T-helper 1 cell treated with Interleukin-12 subunit alpha and Interleukin-12 subunit beta and Interleukin-4 antibody, amounts not matched to agents 30 ng/mL and 1 ng/mL, for 36 hours (primary cell): Measurements from ENCODE around the gene PER3. TPM values are rescaled to one million over a fixed set of nuclear protein-coding genes. Genes with fewer than 3 reads are reported as not detected.
"Not testable (repeated sequence)": the region's sequence is repeated elsewhere in the genome, so short reads cannot be mapped to it uniquely, and the experiment has no call there.

Source experiments
- intact Hi-C: fragments of 100-400 bp; cut with micrococcal nuclease; formaldehyde crosslinking; loops from one replicate; pipeline ENCODE4 v1.15.1; 2024
- total RNA-seq: library from RNA; stranded (reverse); gene quantifications from 2 replicates; pipeline ENCODE4 v1.2.3, GENCODE V29; 2022

Gene PER3
- total RNA-seq, 1 donor from 2014 or later, result 3.8 TPM

GRCh38 chr1:7777591-7777990 is 6.5 kb upstream of the PER3 start:
- intact Hi-C loops, result no loop called here

DNA sequence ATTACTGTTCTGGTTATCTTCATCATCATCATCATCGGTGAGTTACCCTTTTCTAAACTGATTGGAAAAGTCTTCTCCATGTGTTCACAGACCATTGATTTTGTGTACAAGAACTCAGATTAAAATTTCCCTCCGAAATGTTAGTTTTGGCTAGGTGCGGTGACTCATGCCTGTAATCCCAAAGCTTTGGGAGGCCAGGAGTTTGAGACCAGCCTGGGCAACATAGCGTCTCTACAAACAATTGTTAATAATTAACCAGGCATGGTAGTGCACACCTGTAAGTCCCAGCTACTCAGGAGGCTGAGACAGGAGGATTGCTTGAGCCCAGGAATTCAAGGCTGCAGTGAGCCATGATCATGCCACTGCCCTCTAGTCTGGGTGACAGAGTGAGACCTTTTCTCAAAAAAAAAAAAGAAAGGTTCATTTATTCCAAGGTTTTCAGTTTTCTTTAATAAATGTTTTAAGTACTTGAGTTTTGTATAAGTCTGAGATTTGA is 5.9 kb upstream of the PER3 start:
- intact Hi-C loops, result no loop called here

DNA sequence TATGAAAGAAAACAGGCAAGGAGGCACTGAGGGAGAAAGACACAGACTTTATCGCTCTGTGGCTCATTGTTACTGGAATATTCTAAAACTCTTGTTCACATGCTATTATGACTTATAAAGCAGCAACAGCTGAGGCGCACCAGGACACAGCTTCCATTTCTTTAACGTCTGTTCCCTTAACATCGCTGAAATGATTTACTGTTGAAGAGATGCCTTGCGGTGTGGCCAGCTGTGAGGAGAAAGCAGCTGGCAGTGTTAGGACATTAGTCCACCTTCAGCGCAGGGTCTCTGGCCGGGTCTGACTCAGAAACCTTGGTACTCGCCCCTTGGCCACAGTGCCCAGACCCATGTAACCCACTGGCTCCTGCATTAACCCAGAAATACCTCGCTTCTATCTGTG is 3.1 kb upstream of the PER3 start:
- intact Hi-C loops, result loop anchor here (10.0 kb wide), 1 partner anchor 1786 kb away; the partner anchor contains the start of gene NPHP4

DNA sequence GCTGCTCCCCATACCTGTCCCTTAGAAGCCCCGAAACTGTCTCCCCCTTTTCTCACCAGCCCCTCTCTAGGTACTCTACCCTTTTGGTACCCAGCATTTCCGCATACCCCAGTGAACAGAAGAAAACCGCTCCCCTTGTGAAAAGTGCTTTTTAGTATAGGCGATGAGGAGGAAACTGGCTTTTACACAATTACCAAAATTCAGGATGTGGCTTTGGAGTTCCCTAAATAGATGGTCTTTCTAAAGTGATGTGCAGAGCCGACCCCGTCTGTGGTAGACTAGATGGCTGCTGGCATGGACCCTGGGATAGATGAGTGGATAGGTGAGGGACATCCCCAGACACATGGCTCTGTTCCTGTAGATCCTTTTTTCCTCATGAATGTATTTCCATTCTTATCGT is 2.6 kb upstream of the PER3 start:
- intact Hi-C loops, result loop anchor here (10.0 kb wide), 1 partner anchor 1787 kb away; the partner anchor contains the start of gene NPHP4

- intact Hi-C loops, result loop anchor here (2.0 to 10.0 kb wide), 2 partner anchors 997 to 1787 kb away; partner anchors contain the start of genes CAMTA1 and NPHP4
These were observed 2.1 kb upstream of the PER3 start for GRCh38 chr1:7781923-7782495.

DNA sequence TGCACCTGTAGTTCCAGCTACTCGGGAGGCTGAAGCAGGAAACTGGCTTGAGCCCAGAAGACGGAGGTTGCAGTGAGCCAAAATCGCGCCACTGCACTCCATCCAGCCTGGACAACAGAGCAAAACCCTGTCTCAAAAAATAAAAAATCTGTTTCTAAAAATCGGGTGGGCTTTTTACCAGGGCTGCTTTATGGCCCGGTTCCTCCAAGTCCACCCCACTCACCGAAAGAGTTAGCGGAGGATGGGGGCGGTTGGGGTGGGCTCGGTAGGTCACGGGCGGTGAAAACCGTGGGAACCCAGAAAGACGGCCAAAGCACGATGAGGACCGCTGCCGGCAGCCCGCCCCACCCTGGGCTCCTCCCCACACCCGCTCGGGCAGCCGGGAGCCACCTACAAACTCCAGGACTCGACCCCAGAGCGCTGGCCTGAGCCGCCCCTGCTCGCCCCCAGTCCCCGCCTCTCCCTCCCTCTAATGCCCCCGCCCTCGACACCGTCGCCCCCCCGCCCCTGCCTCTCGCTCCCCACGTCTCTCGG is 846 bp upstream of the PER3 start:
- intact Hi-C loops, result loop anchor here (1.0 to 10.0 kb wide), 5 partner anchors 12 to 1788 kb away; partner anchors contain the start of genes CAMTA1, NPHP4 and VAMP3

DNA sequence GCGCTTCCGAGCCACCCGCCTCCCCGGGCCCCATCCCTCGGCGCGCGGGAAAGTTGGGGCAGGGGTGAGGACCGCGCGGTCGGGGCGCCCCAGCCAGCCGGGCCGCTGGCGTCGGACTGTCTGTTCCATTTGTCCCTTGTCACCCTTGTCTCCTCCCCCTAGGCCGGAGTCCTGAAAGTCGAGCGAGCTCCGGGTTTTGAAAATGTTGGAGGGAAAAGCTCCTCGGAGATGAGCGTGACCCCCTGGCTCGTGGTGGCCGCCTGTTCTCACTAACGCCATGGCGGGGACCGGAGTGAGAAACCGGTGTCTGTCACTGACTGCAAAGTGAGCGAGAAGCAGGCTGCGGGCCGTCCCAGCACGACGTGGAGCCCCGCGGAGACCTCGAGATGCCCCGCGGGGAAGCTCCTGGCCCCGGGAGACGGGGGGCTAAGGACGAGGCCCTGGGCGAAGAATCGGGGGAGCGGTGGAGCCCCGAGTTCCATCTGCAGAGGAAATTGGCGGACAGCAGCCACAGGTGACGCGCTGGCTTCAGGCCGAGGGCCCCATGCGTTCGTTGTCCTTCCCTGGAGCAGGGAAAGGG is 491 bp downstream of the PER3 start:
- intact Hi-C loops, result loop anchor here (1.0 to 10.0 kb wide), 2 partner anchors 177 to 1790 kb away; partner anchors contain the start of genes NPHP4 and PARK7

DNA sequence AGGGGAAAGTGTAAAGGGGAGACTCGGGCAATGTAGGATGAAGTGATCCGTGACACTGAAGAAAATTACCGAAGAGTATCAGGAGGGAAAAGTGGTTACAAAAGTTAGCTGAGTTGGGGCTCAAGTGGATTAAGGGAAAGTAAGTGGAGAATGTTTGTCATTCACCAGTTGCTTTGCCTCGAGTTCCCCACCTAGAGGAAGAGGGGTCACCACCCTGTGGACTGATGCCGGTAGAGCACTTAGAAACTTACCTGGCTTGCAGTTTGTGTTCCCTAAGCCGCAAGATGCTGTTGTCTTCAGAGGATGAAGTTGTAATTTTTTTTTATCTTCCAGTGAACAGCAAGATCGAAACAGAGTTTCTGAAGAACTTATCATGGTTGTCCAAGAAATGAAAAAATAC is 1.0 kb downstream of the PER3 start:
- intact Hi-C loops, result loop anchor here (10.0 kb wide), 1 partner anchor 1790 kb away; the partner anchor contains the start of gene NPHP4

DNA sequence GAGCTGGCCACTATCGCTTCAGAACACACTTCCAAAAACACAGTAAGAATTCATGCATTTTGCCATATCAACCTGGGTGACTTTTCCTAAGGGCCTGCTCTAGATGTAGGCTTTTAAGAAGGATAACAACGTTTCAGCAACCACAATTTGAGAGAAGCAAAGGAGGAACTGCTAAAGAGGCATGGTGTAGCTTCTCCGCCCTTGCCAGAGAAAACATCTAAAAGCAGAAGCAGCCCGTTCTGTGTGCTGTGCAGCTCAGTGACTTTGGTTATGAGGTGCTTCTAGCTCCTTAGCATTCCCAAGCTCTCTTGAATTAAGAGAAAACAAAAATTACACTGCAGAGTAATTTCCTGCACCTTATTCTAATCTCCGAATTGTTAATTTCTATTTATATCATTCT is 2.7 kb downstream of the PER3 start:
- intact Hi-C loops, result loop anchor here (10.0 kb wide), 1 partner anchor 1792 kb away; the partner anchor contains the start of gene NPHP4

DNA sequence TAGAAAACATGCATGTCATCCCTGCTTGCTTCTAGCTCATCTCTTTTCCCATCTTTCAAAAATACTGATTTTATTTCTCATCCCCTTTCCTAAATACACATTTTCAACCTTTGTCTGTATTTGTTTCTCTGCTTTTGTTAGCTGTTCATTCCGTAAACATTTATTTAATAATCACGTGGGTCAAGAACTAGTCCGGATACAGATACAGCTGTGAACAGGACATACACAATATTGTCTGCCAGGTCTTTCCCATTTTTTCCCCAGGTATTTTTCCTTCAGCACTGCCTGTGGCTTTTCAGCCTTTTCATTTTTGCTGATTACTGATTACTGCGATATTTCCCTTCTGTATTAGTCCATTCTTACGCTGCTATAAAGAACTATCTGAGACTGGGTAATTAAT is 5.7 kb downstream of the PER3 start:
- intact Hi-C loops, result loop anchor here (10.0 kb wide), 1 partner anchor 1795 kb away; the partner anchor contains the start of gene NPHP4

- intact Hi-C loops, result not testable (repeated sequence)
These were observed 6.9 kb downstream of the PER3 start for GRCh38 chr1:7791027-7791426.

DNA sequence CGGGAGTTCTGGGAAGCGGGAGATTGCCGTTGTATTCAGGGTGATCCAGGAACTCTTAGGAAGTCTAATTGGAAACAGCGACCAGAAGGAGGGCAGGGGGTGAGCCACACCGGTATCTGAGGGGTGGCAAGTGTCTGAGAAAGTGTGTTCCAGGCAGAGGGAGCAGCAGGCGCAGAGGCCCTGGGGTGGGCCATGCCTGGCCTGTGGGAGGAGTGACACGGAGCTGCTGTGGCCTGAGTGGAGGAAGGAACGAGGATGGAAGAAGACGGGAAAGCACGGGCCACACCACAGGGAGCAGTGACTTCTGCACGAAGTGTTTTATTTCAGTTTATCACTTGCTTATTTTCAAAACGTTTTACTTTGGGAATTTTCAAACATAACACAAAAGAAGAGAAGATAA is 11.3 kb downstream of the PER3 start:
- intact Hi-C loops, result no loop called here

GRCh38 chr1:7805460-7805859 is 21.4 kb downstream of the PER3 start:
- intact Hi-C loops, result no loop called here

- intact Hi-C loops, result loop anchor here (1.0 kb wide), 1 partner anchor 94 kb away; no protein-coding TSS in a partner anchor
These were observed 24.3 kb downstream of the PER3 start for GRCh38 chr1:7808253-7808844.

- intact Hi-C loops, result no loop called here
These were observed 25.7 kb downstream of the PER3 start for GRCh38 chr1:7809742-7810141.

DNA sequence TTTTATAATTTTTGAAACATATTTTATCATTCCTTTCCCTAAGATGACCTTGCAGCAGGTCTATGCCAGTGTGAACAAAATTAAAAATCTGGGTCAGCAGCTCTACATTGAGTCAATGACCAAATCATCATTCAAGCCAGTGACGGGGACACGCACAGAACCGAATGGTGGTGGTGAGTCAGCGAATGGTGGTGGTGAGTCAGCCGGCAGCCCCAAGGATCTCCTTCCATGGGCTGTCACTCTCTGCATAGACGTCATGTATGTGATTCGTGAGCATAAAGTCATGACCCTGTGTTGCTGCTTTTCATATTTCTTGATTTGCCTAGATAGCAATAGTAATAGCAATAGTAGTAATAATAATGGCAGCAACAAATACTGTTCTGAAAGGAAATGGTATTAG is 26.3 kb downstream of the PER3 start:
- intact Hi-C loops, result no loop called here

DNA sequence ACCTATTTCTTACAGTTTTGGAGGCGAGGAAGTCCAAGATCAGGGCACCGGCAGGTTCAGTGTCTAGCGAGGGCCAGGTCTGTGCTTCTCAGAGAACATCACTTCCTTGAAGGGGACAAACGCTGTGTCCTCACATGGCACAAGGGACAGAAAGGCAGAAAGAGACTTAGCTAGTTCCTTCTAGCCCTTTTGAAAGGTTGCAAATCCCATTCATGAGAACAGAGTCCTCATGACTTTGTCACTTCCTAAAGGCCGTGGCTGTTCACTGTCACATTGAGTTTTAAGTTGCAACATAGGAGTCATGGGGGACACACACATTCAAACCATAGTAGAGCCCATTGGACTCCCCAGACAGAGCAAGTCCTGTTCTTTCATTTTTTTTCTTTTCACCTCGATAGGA is 27.4 kb downstream of the PER3 start:
- intact Hi-C loops, result no loop called here

- intact Hi-C loops, result no loop called here
These were observed 29.7 kb downstream of the PER3 start for GRCh38 chr1:7813677-7814373.

- intact Hi-C loops, result no loop called here
These were observed 37.2 kb downstream of the PER3 start for GRCh38 chr1:7821282-7821681.

DNA sequence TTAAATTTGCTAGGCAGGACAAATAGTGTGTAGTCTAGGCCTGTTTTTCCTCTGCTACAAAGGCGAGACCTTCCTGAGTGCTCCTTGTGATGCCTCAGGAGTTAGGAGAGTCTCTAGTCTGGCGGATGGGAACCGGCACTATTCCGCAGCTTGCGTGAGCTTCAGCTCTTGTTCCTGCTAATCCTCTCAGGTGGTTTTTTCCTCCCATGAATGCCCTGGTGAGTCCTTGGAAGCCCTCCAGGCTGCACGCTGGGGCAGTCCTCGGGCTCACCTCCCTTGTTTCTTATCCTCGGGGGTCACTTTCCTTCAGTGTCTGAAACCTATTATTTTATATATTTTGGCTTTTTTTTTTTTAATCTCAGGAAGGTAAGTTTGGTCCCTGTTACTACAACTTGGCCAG is 40.6 kb downstream of the PER3 start:
- intact Hi-C loops, result no loop called here

DNA sequence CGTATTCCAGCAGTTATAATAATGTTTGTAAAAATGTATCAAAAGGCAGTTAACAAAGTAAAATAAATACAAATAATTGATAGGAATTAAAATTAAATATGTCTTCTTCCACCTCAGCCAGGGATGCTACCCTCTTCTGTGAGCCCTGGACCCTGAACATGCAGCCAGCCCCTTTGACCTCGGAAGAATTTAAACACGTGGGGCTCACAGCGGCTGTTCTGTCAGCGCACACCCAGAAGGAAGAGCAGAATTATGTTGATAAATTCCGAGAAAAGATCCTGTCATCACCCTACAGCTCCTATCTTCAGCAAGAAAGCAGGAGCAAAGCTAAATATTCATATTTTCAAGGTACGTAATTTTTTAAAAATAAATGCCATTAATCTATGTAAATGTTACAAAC is 42.3 kb downstream of the PER3 start:
- intact Hi-C loops, result no loop called here
